C4-2B (cell line): ENCODE data around the gene GTF3C4.

Experiments
- ZFX ChIP-seq: fragments of 450-650 bp; IDR thresholded peaks from 2 replicates; pipeline ENCODE4 v1.6.1; 2017
- TF ChIP-seq, protein P1 (sequence below): fragments of 450-650 bp; conservative IDR thresholded peaks from 2 replicates; pipeline ENCODE4 v1.5.1; 2017; ENCODE audit warnings: mild to moderate bottlenecking

- TF ChIP-seq, protein P1, sequence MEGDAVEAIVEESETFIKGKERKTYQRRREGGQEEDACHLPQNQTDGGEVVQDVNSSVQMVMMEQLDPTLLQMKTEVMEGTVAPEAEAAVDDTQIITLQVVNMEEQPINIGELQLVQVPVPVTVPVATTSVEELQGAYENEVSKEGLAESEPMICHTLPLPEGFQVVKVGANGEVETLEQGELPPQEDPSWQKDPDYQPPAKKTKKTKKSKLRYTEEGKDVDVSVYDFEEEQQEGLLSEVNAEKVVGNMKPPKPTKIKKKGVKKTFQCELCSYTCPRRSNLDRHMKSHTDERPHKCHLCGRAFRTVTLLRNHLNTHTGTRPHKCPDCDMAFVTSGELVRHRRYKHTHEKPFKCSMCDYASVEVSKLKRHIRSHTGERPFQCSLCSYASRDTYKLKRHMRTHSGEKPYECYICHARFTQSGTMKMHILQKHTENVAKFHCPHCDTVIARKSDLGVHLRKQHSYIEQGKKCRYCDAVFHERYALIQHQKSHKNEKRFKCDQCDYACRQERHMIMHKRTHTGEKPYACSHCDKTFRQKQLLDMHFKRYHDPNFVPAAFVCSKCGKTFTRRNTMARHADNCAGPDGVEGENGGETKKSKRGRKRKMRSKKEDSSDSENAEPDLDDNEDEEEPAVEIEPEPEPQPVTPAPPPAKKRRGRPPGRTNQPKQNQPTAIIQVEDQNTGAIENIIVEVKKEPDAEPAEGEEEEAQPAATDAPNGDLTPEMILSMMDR = no peak
- TF ChIP-seq ZFX = no peak
Observed at GRCh38 chr9:132648685-132649084, 21.6 kb upstream of the GTF3C4 start.
